NCI-H1694 treated with DMSO at 0.1 percent for 48 hours (cell line): ENCODE measurements around the gene POLR2H.
"Not testable (repeated sequence)": the region's sequence is repeated elsewhere in the genome, so short reads cannot be mapped to it uniquely, and the experiment has no call there.

Source experiments
- DNase-seq: peaks from one replicate; lab custom pipeline; 2025; lab: John Stamatoyannopoulos, UW

Gene POLR2H

GRCh38 chr3:184335661-184336546, 25.6 kb upstream of the POLR2H start:
- no peak for DNase-seq

GRCh38 chr3:184336547-184337398, 24.7 kb upstream of the POLR2H start:
- DNase-seq = peak; percentile 65

- DNase-seq = peak; percentile 44
These were observed 24.2 kb upstream of the POLR2H start, which contains the start of gene FAM131A for GRCh38 chr3:184337399-184337714. TSS of gene FAM131A (plus strand) at chr3:184337600. CDS start at chr3:184337631, 31 bp downstream.

GRCh38 chr3:184337981-184338380, 23.5 kb upstream of the POLR2H start:
- DNase-seq = no peak

GRCh38 chr3:184338511-184338945, 23.0 kb upstream of the POLR2H start:
- peak; percentile 83 for DNase-seq

GRCh38 chr3:184339001-184339400, 22.5 kb upstream of the POLR2H start:
- no peak for DNase-seq

GRCh38 chr3:184339451-184340135, 21.9 kb upstream of the POLR2H start:
- not testable (repeated sequence) for DNase-seq

- no peak for DNase-seq
These were observed 19.6 kb upstream of the POLR2H start for GRCh38 chr3:184341925-184342324.

- DNase-seq = no peak
These were observed 18.2 kb upstream of the POLR2H start for GRCh38 chr3:184343200-184343876.

- DNase-seq = no peak
These were observed 16.8 kb upstream of the POLR2H start for GRCh38 chr3:184344579-184345316.

GRCh38 chr3:184345317-184346144, 16.0 kb upstream of the POLR2H start:
- DNase-seq = peak; percentile 48

- no peak for DNase-seq
These were observed 14.9 kb upstream of the POLR2H start for GRCh38 chr3:184346480-184347190.

- DNase-seq = no peak
These were observed 14.0 kb upstream of the POLR2H start for GRCh38 chr3:184347321-184348056.

- no peak for DNase-seq
These were observed 13.5 kb upstream of the POLR2H start for GRCh38 chr3:184348057-184348382.

- no peak for DNase-seq
These were observed 11.7 kb upstream of the POLR2H start for GRCh38 chr3:184349563-184350470.

GRCh38 chr3:184350618-184351017, 10.9 kb upstream of the POLR2H start:
- no peak for DNase-seq

- no peak for DNase-seq
These were observed 9.9 kb upstream of the POLR2H start for GRCh38 chr3:184351511-184352148.
